Activated CD4-positive, CD25-positive, alpha-beta regulatory T cell (primary cell): ENCODE results near the gene BRF1.

Experiments
- DNase-seq, 4 experiments: peaks; one replicate each; lab custom pipeline; 2025; lab: John Stamatoyannopoulos, UW

BRF1 gene

DNA sequence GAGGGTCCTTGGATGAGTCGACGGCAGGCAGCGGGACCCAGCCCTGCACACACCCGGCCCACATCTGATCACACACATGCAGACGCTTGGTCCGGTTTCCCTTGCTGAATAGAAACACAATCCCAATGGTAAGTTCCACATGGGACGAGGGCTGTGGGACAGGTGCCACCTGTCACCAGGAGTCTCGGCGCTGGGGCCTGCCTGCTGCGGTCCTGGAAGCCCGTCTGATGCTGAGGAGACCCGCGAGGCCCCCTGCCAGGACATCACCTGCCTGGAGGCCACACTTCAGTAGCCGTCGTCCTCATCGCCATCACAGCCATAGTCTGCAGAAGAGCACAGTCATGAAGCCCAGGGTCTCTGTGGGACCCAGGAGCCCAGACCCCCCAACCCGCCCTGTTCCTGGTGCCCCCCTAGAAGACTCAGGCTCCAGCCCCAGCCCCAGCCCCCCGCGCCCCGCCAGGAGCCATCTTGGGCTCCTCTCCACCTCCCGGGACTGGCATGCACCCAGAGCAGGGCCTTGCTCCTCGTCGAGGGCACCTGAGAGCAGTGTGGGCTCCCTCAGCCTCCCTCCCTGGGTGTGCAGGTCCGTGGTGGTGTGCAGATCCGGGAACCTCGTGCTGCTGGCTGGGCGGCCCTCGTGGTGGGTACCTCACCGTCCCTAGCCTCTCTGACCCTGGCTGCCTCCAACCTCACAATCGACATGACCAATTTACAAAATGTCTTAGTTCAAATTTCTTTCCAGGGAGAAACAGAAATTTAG, 90.4 kb downstream of the BRF1 start:
- no peak for DNase-seq

DNA sequence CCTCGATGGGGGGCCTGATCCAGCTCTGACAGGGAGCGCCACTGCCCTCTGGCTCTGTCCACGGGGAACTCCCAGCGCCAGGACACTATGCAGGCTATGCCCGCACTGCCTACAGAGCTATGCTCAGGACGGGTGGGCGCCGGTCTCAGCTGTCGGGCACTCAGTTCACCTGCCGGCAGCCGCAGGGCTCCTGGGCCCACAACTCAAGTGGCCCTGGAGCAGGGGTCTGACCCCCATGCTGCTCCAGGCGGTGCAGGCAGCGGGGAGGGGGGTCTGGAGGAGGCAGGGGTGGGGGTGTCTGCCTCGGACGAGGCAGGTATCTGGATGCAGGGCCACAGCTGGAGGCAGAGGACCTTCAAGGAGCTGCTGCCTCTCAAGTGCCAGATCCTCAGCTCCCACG, 91.2 kb downstream of the BRF1 start:
- no peak for DNase-seq

DNA sequence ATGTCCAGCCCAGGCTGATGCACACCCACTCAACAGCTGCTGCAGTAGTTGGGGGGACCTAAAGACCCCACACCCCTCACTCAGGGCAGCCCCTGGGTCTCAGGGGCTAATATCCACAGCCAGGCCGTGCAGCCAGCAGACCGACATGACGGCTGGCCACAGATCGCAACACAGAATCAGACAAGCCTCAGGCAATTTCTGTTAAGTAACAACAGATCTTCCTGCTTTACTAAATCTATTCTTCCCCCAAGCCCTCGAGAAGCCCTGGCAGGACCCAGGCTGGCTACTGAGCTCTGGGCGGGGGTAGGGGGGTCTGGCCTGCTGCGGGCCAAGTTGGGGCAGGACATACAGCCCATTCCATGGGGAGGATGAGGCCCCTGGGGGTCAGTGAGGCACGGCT, 91.7 kb downstream of the BRF1 start:
- DNase-seq = no peak

DNA sequence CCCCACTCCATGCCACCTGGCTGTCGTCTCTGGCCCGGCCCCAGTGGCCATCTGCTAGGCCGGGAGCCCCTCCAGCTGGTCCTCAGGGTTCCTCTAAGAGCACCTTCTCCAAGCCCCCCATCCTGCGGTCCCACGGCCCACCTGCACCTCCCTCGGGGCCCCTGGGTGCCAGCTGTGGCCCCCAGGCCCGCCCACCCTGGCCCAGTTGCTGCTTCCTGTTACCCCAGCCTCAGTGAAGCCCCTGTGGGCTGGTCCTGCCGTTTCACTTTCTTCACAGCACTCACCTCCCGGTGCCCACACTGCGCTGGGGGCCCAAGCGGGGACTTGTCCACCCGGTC, 92.1 kb downstream of the BRF1 start:
- DNase-seq = no peak

DNA sequence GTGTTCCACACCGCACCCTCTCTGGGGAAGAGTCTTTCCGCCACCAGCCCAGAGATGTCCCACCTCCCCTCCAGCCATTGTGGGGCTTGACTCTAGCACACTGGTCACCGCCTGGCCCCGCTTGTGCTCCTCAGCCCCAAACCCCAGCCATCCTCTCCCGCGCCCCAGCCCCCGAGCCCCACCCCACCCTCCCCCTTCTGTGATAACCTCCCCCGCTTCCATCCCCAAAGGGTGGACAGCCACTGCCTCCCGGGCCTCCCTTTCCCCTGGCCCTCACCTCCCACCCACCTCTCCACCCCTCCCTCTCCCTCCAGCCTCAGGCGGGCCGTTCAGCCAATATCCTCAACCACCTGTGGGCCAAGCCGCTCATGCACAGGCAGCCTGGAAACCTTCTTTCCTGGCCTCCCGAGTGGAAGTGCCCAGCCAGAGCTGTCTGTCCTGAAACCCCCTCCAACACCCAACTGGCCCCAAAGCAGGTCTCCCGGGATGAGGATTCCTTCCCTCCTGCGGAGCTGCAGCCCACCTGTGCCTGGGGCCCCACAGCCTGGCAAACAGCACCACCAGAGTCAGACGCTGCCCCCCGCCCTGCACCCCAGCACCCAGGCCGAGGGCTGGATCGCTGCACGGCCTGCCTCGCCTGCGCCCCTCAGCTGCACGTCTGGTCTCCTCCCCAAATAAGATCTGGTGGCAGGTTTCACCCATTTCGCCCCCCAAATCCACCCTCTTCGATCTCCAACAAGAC, 92.6 kb downstream of the BRF1 start:
- no peak for DNase-seq

DNA sequence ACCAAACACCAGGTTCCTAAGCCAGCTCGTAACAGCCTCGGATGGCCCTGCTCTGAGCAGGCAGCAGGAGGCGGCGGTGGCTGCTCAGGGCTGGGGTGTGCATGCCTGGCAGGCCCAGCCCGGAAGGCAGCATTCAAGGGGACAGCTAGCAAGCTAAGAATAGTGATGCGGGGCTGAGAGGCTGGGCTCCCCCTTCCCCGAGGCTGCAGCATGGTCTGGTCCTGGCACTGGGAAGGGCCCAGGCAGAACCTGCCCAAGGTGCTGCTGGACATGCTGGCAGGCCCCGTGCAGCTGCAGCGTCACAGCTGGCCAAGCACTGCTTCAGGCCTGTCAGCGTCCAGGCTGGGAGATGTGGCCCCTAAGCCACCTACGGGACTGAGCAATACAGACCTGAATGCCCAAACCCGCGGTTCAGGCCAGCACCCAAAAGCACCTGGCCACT, 93.3 kb downstream of the BRF1 start:
- DNase-seq = no peak

DNA sequence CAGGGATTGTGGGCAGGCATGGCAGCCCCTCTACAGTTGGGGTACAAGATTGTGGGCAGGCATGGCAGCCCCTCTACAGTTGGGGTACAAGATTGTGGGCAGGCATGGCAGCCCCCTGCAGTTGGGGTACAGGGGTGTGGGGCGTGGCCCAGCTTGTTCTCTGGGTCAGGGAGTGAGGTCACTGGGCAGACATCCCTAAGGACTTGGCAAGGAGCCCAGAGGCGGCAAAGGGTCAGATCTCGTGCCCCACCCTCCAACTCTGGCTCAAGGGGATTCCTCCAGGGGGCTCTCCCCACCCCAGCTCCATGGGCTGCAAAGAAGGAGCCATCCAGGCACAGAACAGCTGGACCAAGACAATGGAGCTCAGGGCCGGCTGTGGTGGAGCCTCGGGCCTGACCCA, 93.9 kb downstream of the BRF1 start:
- DNase-seq = no peak

DNA sequence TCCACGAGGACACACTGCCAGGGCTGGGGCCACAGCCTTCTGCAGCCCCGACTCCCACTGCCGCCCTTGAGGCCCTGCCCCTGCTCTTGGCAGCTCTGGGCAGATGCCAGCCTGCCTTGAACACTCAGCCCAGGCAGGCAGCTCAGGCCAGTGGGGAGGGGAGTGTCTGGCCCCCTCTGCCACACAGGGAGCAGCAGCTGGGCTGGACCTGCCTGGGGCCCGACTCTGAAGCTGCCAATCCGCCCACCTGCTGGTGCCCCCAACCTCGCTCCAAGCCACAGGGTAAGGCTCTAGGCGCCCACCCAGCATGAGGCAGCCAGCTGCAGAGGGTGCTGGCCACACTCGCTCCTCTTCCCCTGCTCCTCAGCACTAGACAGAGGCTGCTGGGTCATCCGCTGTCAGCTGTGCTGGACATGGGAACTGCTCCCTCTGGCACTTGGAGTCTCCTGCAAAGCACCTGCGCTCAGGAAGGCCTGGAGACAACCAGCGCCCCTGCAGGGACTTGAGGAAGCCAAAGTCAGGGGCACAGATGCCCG, 95.1 kb downstream of the BRF1 start:
- DNase-seq = no peak

DNA sequence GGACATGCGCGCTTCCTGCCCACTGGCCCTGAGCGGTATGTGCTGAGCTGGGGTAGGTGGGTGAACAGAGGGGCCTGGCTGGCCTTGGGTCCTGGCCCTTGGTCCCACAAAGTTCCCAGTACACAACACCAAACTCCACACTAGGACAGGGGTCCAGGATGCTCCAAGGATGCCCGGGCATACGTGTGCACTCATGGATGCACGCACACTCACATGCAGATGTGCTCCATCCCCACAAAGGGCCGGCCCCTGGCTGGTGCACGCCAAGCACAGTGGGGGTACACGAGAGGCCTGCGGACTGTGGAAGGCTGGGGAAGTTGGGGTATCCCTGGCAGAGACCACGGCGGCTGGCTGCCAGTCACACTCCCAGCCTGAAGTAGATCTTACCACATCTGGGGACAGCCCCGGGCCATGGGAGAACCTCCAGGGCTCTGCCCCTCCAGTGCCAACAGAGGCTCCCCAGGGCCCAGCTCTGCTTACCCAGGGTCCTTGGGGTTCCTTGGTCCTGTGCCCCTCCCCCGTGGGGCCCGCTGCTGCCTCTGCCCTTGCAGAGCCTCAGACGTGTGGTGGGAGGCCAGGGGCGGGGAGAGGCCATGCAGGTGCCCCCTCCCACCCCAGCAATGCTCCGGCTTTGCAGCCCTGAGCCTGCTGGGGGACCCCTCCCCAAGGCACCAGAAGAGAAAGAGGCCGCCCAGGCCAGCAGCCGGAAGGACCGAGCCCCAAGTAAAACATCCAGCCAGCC, 95.7 kb downstream of the BRF1 start:
- DNase-seq = no peak

DNA sequence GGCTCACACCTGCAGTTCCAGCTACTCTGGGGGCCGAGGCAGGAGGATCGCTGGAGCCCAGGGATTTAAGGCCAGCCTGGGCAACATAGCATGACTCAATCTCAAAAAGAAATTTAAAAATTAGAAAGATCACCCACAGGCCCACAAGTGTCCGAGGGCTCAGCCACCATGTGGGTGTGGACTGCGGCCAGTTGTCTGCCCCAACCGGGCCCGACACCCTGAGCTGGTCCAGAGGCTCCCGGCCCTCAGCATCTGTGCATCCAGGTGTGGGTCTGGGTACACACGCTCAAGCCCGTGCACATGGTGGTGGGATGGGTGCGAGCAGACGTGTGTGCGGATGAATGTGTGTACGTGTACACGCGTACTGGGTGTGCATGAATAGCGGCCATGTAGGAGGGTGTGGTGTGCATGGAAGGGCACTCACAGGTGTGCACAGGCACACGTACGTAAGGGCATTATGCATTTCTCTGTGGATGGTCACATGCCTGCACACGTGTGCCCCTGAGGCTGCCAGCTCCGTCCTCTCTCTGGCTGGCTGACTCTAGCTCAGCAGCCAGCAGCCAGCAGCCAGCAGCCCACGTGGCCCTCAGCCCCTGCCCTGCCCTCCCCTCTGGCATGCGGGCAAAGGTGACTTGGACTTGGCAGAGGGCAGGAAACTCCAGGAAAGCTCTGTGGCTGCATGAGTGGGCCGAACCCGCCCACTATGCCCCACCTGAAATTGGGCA, 96.4 kb downstream of the BRF1 start:
- DNase-seq = no peak

DNA sequence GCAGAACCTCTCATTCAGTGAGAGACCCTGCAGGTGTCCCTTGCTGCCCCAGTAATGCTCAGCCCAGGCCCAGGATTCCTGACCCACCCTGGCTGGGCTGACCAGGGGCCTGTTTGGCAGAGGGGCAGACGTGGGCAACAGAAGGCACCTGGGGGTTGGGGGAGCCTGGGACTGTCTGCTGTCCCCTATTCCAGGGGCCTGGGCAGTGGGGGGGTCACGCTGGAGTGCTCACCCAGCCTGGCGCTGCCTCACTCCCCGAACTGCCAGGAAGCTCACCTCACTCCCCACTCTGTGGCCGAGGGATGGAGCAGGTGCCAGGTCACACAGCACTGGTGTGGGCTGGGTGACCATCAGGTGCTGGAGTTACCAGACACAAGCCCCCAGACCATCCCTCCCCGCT, 97.1 kb downstream of the BRF1 start:
- no peak for DNase-seq

DNA sequence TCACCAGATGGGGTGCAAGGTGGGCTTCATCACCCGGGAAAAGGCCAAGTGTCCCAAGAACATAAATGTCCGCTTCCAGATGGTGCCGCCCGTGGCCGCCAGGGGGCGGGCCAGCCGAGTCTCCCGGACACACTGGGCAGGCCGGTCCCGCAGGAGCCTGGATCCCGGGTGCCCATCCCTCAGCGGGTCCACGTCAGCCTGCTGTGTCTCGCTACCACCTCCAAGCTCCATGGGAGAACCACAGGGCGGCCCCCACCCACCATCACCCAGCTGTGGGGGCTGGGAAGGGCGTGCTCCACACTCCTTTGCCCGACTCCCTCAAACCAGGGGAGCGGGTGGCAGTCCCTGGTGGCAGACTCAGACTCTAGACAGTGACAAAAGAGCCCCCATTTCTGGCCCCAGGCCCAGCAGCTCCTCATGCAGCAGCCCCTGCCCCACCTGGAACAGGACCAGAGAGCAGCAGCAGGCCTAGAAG, 97.7 kb downstream of the BRF1 start:
- peak in 3 of 4 experiments; percentile 21 to 47 (median 43) for DNase-seq

DNA sequence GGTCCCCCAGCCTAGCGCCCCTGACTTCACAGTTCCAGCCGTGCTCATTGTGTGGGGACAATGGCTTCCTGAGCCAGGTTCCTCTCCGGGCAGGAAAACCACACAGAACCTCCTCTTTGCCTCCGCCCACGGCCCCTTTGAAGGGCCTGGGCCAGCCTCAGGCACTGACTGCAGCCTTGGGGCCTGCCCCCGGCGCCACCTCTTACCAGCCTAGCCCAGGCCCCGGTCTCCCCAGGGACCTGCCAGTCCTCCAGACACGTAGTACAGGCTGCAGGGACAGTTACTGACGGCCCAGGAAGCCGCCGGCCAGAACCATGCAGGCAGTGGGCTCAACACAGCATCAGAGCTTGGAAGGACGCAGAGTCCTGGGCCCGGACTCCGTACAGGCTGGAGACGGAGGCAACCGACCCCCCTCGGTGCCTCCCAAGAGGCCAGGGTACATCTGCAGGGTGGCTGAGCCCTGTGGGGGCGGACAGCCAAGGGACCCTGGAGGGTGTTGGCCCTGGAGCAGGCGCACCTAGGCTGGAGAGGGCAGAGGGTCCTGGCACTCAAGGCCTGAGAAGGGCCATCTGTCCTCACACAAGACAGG, 98.8 kb downstream of the BRF1 start:
- DNase-seq = no peak

DNA sequence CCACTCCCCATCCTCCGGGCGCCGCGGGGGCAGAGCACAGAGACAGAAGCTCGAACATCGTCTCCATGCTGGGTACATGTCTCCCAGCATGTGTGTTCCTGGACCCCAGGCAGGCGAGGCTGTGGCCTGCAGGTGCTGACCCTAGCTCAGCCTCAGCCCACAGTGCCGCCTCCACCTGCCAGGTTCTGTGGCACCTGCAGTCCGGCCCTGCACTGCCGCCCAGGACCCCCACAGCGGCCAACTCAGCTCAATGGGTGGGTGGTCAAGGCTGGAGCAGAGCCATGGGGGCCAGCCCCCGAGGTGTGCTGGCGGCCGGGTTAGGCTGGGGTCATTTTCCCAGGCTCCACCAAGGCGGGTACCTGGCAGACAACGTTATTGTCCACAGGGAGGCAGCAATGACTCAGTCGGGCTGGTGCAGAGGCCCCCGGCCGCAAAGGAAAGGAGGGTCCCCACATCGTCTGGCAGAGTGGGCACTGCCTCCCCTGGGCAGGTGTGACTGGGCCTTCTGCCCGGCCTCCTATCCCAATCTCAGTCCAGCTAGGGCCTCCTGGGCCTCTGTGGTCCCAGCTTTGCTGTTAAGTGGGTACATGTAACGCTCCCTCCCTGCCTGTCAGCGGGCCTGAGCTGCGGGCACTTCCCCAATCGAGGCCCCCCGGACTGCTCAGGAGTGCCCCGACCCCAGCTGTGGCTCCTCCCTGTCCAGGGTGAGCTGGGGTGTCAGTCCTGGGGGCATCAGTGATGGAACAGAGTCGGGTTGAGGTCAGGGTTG, 99.5 kb downstream of the BRF1 start:
- no peak for DNase-seq

DNA sequence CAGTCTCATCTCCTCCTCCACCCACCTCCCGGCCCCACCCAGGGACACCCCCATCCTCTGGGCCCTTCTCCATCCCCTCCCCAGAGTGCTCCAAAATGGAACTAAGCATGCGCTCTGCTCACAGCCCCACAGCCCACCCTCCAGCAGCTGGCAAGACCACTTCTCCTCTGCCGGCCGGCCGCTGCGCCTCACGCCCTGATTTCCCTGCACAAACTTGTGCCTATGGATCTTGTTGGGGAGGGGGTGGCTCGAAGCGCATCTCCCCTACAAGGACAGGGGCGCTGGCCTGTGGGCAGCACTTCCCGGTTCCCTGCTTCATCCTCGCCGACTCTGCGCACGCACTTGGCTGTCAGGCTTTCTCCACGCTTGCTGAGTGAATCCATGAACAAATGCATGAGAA, 100.2 kb downstream of the BRF1 start:
- DNase-seq = no peak

DNA sequence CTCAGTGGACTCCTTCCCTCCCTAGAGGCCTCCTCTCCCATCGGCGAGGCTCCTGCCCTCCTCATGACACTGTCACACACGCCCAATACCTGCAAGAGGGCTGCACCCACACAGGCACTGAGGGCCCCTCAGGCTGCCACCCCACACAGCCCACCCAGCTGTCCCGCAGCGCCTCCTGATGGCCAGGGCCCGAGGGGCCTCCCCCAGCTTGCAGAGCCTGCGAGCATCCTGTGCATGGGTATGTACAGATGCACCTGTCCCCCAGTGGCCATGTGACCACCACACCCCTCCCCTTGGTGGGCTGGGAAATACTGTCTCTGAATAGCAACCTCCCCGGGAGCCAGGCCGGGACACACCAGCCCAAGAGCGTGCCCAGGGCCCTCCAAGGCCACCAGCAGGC, 100.7 kb downstream of the BRF1 start:
- no peak for DNase-seq

DNA sequence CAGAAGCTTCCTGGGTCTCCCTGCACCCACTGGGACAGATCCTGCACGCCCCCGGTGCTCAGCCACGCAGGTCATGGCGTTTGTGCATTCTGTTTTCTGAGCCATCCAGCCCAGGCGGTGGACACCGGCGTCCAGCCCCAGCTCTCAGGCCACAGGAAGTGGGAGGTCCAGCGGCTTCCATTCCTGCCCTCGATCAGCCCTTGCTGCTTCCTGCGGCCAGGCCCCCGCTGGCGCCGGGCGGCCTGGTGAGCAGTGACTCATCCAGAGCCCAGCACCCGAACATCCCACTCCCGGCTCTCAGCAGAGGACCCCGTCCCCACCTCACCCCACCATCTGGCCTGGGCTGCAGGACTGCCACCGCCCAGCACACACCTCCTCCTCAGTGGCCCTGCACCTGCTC, 101.7 kb downstream of the BRF1 start:
- DNase-seq = no peak

DNA sequence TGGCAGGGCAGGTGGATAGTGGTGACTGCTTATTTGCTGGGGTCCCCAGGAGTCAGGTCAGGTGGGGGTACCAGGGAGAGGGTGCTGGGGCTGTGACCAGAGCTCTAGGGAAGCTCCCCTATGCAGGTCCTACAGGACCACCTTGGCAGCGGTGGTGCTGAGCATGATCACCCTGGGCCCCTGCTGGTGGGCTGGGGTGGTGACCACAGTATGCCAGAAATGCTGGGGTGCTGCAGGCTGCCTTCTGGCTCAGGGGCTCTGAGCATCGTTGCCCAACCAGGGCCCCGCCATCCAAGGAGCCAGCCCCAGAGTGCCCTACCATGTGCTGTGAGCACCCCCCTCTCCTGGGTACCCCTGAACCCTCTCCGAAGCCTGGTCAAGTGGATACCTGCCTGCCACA, 102.2 kb downstream of the BRF1 start:
- DNase-seq = no peak

DNA sequence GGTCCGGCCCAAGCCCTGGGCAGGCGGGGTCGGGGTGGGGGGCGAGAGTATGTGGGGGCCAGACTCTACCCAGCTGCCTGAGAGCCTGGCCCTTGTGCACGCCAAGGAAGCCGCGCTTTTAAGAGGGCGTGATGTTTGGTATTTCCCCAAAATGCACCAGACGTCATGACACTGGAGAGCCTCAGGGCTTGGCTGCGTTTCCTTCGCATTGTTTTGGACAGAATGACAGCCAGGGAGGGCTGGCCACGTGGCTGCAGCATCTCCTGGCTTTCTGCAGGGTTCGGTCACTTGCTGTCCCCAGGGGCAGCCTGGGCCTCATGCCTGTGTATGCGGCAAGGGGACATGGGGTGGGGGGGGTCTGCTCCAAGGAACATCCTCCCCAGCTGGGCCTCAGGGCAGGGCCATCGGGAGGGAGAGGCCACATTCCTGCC, 103.6 kb downstream of the BRF1 start:
- no peak for DNase-seq

DNA sequence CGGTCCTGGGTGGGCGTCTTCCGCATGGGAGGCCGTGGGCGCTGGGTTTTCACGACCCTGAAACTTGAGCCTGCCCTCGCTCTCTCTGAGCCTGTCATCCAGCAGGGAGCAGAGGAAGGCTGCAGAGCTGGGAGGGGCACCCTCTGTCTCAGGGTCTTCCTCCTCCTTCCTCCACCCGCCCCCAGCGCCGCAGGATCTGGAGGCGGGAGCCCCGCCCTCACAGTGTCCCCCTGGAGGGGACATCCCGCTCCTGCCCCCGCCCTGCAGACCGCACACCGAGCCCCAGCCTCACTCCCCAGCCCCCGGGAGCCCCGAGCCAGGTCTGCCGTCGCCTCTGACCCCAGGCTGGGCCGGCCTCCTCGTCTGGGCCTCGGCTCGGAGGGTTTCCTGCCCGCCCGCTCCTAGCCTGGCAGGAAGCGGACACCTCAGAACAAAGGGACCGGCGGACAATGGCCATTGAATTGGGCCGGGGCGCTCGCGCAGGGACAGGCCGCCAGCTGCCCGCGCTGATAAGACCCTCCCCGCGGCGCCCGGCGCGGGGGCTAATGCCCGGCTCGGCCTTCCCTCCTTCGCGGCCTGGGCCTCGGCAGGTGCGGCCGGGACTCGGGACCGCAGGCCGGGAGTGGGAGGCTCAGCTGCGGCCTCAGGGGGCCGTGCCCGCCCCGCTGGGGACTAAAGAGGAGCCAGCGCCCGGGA, 104.4 kb downstream of the BRF1 start:
- DNase-seq = no peak
